IPS-NIHi7 (cell line): ENCODE data around the gene GPALPP1.
"Not testable (repeated sequence)": the region's sequence is repeated elsewhere in the genome, so short reads cannot be mapped to it uniquely, and the experiment has no call there.

Source experiments
- DNase-seq: peaks from one replicate; pipeline ENCODE4 v3.0.0; 2012; ENCODE audit warnings: mixed read lengths; ENCODE audit errors: extremely low spot score

The GPALPP1 gene

GRCh38 chr13:45007225-45007624 lies 17.9 kb downstream of the GPALPP1 start:
- DNase-seq: no peak

GRCh38 chr13:45007823-45008222 lies 18.5 kb downstream of the GPALPP1 start:
- no peak for DNase-seq

GRCh38 chr13:45011198-45011597 lies 21.9 kb downstream of the GPALPP1 start:
- no peak for DNase-seq

- DNase-seq: no peak
Observed at GRCh38 chr13:45015300-45015699, 26.0 kb downstream of the GPALPP1 start.

- no peak for DNase-seq
Observed at GRCh38 chr13:45016792-45017425, 27.6 kb downstream of the GPALPP1 start.

GRCh38 chr13:45019981-45020380 lies 30.6 kb downstream of the GPALPP1 start:
- DNase-seq: not testable (repeated sequence)

- no peak for DNase-seq
Observed at GRCh38 chr13:45021250-45021649, 31.9 kb downstream of the GPALPP1 start.

GRCh38 chr13:45024847-45025246 lies 35.5 kb downstream of the GPALPP1 start:
- no peak for DNase-seq

- no peak for DNase-seq
Observed at GRCh38 chr13:45034342-45034741, 45.0 kb downstream of the GPALPP1 start.

GRCh38 chr13:45036206-45036605 lies 46.9 kb downstream of the GPALPP1 start:
- no peak for DNase-seq

- DNase-seq: no peak
Observed at GRCh38 chr13:45040173-45040572, 50.8 kb downstream of the GPALPP1 start.

GRCh38 chr13:45040622-45041021 lies 51.3 kb downstream of the GPALPP1 start:
- DNase-seq: no peak

GRCh38 chr13:45042539-45042938 lies 53.2 kb downstream of the GPALPP1 start:
- no peak for DNase-seq

GRCh38 chr13:45046445-45046844 lies 57.1 kb downstream of the GPALPP1 start:
- DNase-seq: no peak

- peak; percentile 87 for DNase-seq
Observed at GRCh38 chr13:45047394-45048310, 58.3 kb downstream of the GPALPP1 start.

GRCh38 chr13:45048890-45049407 lies 59.6 kb downstream of the GPALPP1 start:
- DNase-seq: no peak

GRCh38 chr13:45049478-45049877 lies 60.1 kb downstream of the GPALPP1 start:
- no peak for DNase-seq

- DNase-seq: no peak
Observed at GRCh38 chr13:45051315-45051714, 62.0 kb downstream of the GPALPP1 start.

GRCh38 chr13:45055198-45055901 lies 66.0 kb downstream of the GPALPP1 start:
- DNase-seq: no peak

- no peak for DNase-seq
Observed at GRCh38 chr13:45055902-45056648, 66.7 kb downstream of the GPALPP1 start.

GRCh38 chr13:45060062-45060461 lies 70.7 kb downstream of the GPALPP1 start:
- no peak for DNase-seq
